Measurements from ENCODE around the gene C1orf226.

- TF ChIP-seq CTCF (conservative IDR thresholded peaks at IDR 0.05; ENCODE audit: low read depth, low read length) (no peak), EZH2 (IDR thresholded peaks at IDR 0.05; ENCODE audit: low read length, unreplicated experiment) (no peak)
Observed at GRCh38 chr1:162396201-162396906, 14.8 kb downstream of the C1orf226 start.

Measured in PC-3 (cell line).